HCT116 (cell line): ENCODE results near the gene LMLN.

ENCODE experiments used
- CTCF ChIP-seq, 3 experiments: fragments of 200-600 bp in 1 of 3; sonication (generic) in 1 of 3; IDR thresholded peaks in 2 of 3; conservative IDR thresholded peaks in 1 of 3; 2 replicates each; pipeline ENCODE4 v1.5.1; 2012 to 2017; ENCODE audit warnings: low read depth in 2 of 3, low read length in 2 of 3, antibody characterized with exemption in 1 of 3, borderline replicate concordance in 1 of 3, control low read depth in 1 of 3, mild to moderate bottlenecking in 1 of 3, mixed read lengths in 1 of 3, mixed run types in 1 of 3, moderate library complexity in 1 of 3; ENCODE audit not compliant: insufficient read depth in 1 of 3
- EZH2 ChIP-seq: fragments of 200-600 bp; sonication (generic); IDR thresholded peaks from 2 replicates; pipeline ENCODE4 v1.6.1; 2017; ENCODE audit warnings: antibody characterized with exemption, mixed run types
- FOSL1 ChIP-seq: IDR thresholded peaks from 2 replicates; pipeline ENCODE4 v1.6.1; 2012; ENCODE audit warnings: low read depth
- POLR2A ChIP-seq: IDR thresholded peaks from 2 replicates; pipeline ENCODE4 v1.7.0; 2011; ENCODE audit warnings: borderline replicate concordance; ENCODE audit not compliant: insufficient read depth, insufficient read length; ENCODE audit errors: extremely low read depth
- POLR2AphosphoS5 ChIP-seq: IDR thresholded peaks from 2 replicates; pipeline ENCODE4 v1.6.1; 2011; ENCODE audit warnings: mild to moderate bottlenecking, low read depth, low read length, moderate library complexity
- RAD21 ChIP-seq: IDR thresholded peaks from 2 replicates; pipeline ENCODE4 v1.6.1; 2012; ENCODE audit warnings: low read depth, mild to moderate bottlenecking

GRCh38 chr3:197913641-197914380 lies 46.2 kb upstream of the LMLN start:
- TF ChIP-seq RAD21: no peak
- TF ChIP-seq POLR2A: no peak
- TF ChIP-seq POLR2AphosphoS5: no peak
- TF ChIP-seq FOSL1: no peak
- TF ChIP-seq EZH2: no peak
- no peak for TF ChIP-seq CTCF (IDR thresholded peaks at IDR 0.05 in 2 of 3, conservative IDR thresholded peaks at IDR 0.05 in 1 of 3; ENCODE audit: borderline replicate concordance in 1 of 3, insufficient read depth in 1 of 3, low read depth in 2 of 3, low read length in 2 of 3)
